Neural cell (in vitro differentiated cells): ENCODE results near the gene RAB3IL1.

Experiments used
- CTCF ChIP-seq: fragments of 450-650 bp; IDR thresholded peaks from 2 replicates; pipeline ENCODE4 v1.5.1; 2014; ENCODE audit warnings: antibody characterized with exemption, mild to moderate bottlenecking, moderate library complexity; ENCODE audit not compliant: poor library complexity, severe bottlenecking
- EP300 ChIP-seq: fragments of 450-650 bp; conservative IDR thresholded peaks from 2 replicates; pipeline ENCODE4 v1.6.1; 2014; ENCODE audit warnings: antibody characterized with exemption, mild to moderate bottlenecking, moderate library complexity; ENCODE audit not compliant: poor library complexity, severe bottlenecking
- EZH2 ChIP-seq: fragments of 200-600, 300-800 bp; shearing (Covaris generic), sonication (generic); IDR thresholded peaks from 2 replicates; pipeline ENCODE4 v1.6.1; 2014; ENCODE audit warnings: antibody characterized with exemption, low read length, borderline replicate concordance, mild to moderate bottlenecking; ENCODE audit not compliant: insufficient read depth, poor library complexity, severe bottlenecking
- POLR2AphosphoS5 ChIP-seq: IDR thresholded peaks from 2 replicates; pipeline ENCODE4 v1.6.1; 2012
- RAD21 ChIP-seq: fragments of 450-650 bp; conservative IDR thresholded peaks from 2 replicates; pipeline ENCODE4 v1.6.1; 2014; ENCODE audit warnings: antibody characterized with exemption, mild to moderate bottlenecking, moderate library complexity
- SMC3 ChIP-seq: fragments of 450-650 bp; conservative IDR thresholded peaks from 2 replicates; pipeline ENCODE4 v1.6.1; 2014; ENCODE audit warnings: antibody characterized with exemption, mild to moderate bottlenecking, moderate library complexity; ENCODE audit not compliant: poor library complexity
- TAF1 ChIP-seq: IDR thresholded peaks from 2 replicates; pipeline ENCODE4 v1.6.1; 2012; ENCODE audit warnings: low read depth
- TF ChIP-seq, protein P1 (sequence below): IDR thresholded peaks from 2 replicates; pipeline ENCODE4 v1.6.1; 2012; ENCODE audit warnings: borderline replicate concordance

- no peak for TF ChIP-seq CTCF
- TF ChIP-seq SMC3: no peak
- no peak for TF ChIP-seq EP300
- TF ChIP-seq EZH2: no peak
- TF ChIP-seq RAD21: no peak
- no peak for TF ChIP-seq TAF1
- TF ChIP-seq, protein P1, sequence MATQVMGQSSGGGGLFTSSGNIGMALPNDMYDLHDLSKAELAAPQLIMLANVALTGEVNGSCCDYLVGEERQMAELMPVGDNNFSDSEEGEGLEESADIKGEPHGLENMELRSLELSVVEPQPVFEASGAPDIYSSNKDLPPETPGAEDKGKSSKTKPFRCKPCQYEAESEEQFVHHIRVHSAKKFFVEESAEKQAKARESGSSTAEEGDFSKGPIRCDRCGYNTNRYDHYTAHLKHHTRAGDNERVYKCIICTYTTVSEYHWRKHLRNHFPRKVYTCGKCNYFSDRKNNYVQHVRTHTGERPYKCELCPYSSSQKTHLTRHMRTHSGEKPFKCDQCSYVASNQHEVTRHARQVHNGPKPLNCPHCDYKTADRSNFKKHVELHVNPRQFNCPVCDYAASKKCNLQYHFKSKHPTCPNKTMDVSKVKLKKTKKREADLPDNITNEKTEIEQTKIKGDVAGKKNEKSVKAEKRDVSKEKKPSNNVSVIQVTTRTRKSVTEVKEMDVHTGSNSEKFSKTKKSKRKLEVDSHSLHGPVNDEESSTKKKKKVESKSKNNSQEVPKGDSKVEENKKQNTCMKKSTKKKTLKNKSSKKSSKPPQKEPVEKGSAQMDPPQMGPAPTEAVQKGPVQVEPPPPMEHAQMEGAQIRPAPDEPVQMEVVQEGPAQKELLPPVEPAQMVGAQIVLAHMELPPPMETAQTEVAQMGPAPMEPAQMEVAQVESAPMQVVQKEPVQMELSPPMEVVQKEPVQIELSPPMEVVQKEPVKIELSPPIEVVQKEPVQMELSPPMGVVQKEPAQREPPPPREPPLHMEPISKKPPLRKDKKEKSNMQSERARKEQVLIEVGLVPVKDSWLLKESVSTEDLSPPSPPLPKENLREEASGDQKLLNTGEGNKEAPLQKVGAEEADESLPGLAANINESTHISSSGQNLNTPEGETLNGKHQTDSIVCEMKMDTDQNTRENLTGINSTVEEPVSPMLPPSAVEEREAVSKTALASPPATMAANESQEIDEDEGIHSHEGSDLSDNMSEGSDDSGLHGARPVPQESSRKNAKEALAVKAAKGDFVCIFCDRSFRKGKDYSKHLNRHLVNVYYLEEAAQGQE: no peak
- no peak for TF ChIP-seq POLR2AphosphoS5
These were observed 61.3 kb downstream of the RAB3IL1 start for GRCh38 chr11:61855939-61856680.
